Erythroblast (primary cell): ENCODE measurements around the gene NOS1AP.

Experiments used
- GATA1 ChIP-seq: IDR thresholded peaks from 2 replicates; pipeline ENCODE4 v1.6.1; 2011; ENCODE audit warnings: low read depth, mild to moderate bottlenecking, control low read depth, low read length, moderate library complexity
- POLR2A ChIP-seq: IDR thresholded peaks from 2 replicates; pipeline ENCODE4 v1.6.1; 2011; ENCODE audit warnings: mild to moderate bottlenecking, low read length

DNA sequence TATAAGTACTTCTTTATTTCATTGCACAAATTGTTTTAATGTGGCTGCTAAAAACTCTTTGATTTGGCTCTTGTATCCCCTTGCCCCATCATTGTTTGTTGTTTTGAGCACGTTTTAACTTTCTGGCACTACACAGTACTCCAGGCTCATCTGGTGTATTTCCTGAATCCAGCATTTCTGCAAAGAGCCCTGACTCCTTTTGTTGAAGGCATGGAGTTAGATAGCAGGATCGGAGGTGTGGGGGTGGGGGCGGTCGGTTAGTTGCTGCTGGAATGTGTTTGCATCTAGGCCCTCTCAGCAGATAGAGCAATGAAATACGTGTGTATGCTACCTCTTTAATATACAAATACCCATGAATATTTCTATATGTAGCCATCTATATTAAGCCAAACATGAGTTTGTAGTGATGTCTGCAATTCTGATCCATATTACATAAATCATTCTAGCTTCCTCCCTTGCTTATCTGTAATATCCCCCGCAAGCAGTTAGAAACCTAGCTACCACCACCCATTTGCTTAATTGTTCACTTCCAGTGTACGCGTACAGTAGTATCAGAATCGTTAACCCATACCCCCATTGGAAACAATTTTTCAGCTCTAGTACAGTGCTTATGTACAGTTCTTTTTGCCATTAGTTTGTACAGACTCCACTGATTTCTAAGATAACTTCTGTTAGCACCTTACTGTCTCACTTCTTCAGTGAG, 106.0 kb downstream of the NOS1AP start:
- TF ChIP-seq POLR2A (no peak), GATA1 (no peak)
